ENCODE results near the gene RBP4.
A peak's percentile ranks its signal among the peaks of the same experiment; 100 is the strongest.
"Not testable (repeated sequence)": the region's sequence is repeated elsewhere in the genome, so short reads cannot be mapped to it uniquely, and the experiment has no call there.

Gene RBP4

GRCh38 chr10:93566435-93567276 lies 34.4 kb downstream of the RBP4 start, which contains the start of gene FFAR4:
Gene FFAR4 (plus strand): TSS chr10:93566665. CDS start chr10:93566721, 56 bp downstream.
- DNase-seq (ENCODE audit: low read depth in 2 of 2) = no peak

DNA sequence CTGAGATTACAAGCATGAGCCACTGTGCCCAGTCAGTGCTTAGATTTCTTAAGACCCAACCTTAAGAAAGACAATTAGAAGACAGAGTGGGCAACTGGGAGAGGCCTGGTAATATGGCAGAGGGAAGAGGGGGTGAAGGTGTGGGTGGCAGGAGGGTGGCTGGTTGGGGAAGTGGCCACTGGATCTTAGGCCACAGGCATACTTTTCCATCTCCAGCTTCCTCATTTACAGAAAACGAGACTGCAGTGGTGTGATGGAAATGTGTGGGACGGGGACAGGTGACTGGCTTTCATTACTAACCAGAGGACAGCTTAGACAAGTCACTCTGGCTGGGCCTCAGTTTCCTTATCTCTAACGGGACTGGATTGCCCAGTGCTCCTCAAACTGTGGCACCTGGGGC lies 35.6 kb downstream of the RBP4 start:
- no peak for DNase-seq (ENCODE audit: low read depth in 2 of 2)

- DNase-seq (ENCODE audit: low read depth in 2 of 2) = no peak
Observed at GRCh38 chr10:93560541-93560940, 40.5 kb downstream of the RBP4 start.

- DNase-seq (ENCODE audit: low read depth in 2 of 2) = no peak
Observed at GRCh38 chr10:93559490-93559889, 41.5 kb downstream of the RBP4 start.

GRCh38 chr10:93554760-93555432 lies 46.1 kb downstream of the RBP4 start:
- DNase-seq (ENCODE audit: low read depth in 2 of 2) = peak in 1 of 2 donors; percentile 9

DNA sequence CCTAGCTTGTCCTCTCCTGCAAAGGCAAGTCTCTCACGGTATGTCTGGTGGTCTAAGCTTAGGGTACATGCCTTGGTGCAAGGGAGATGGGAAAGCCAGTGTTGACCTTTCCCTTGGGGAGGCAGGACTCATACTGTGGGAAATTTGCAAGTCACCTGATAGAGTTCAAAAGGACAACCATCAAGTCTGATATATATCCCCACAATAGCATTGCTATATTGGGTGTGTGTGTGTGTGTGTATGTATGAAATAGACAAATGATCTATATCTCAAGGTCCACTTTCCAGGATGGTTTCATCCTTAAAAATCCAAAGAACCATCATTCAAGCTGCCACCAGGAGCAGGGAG lies 46.7 kb downstream of the RBP4 start:
- no peak for DNase-seq (ENCODE audit: low read depth in 2 of 2)

DNA sequence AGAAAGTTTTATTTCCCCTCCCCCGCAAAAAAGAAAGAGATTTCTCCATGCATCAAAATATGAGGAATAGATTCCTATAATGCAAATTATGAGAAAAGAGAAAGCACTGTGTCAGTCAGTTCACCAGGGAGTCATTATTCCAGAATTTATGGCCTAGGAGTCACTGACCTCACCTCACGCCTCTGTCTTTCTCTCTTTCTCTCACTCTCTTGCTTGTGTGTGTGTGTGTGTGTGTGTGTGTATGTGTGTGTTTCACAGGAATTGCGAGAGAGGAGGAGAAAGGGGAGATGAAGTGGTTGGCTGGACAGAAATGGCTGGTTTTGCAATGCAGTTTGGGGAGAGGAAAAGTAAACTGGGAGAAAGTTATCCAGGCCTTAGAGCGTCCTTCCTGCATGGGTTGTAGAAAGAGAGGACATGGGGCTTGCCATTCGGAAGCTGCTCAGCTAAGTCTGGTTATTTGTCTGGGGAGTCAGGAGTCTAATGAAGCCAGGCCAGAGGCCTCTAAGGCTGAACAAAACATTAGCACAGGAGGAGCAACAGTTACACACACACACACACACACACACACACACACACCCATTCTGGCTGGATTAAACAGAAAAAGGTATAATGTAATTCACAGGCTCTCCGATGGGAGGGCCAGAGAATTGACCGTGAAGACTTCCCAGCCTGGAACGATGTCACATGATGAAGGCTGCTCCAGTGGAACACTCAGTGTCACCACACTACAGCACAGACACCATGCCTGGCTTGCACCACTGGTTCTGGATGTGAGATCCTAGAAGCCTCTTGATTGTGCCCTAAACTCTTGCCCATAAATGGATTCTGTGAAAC lies 47.3 kb downstream of the RBP4 start:
- no peak for DNase-seq (ENCODE audit: low read depth in 2 of 2)

- DNase-seq (ENCODE audit: low read depth in 2 of 2) = no peak
Observed at GRCh38 chr10:93552780-93553179, 48.3 kb downstream of the RBP4 start.

- no peak for DNase-seq (ENCODE audit: low read depth in 2 of 2)
Observed at GRCh38 chr10:93550606-93551005, 50.4 kb downstream of the RBP4 start.

- DNase-seq (ENCODE audit: low read depth in 2 of 2) = no peak
Observed at GRCh38 chr10:93548376-93549071, 52.5 kb downstream of the RBP4 start.

DNA sequence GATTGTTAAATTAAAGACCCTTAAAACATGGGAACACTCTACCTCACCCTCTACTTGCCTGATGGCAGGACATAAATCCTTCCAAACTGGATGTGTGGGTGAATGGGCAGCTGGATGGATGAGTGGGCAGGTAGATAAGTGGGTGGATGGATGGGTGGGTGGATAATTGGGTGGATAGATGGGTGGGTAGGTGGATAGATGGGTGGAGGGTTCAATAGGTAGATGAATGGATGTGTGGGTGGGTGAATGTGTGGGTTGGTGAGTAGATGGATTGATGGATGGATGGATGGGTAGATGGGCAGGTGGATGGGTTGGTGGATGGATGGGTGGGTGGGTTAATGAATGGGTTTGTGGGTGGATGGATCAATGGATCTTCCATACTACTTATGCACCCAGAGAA lies 53.5 kb downstream of the RBP4 start:
- DNase-seq (ENCODE audit: low read depth in 2 of 2) = no peak

GRCh38 chr10:93546995-93547394 lies 54.0 kb downstream of the RBP4 start:
- DNase-seq (ENCODE audit: low read depth in 2 of 2) = not testable (repeated sequence)

- no peak for DNase-seq (ENCODE audit: low read depth in 2 of 2)
Observed at GRCh38 chr10:93542358-93542791, 58.7 kb downstream of the RBP4 start.

Measured in stimulated activated CD8-positive, alpha-beta memory T cell treated with anti-CD3 and anti-CD28 coated beads, Interleukin-7, amount 100 ng/mL, for 1 hour (primary cell).